K562 (cell line): Measurements from ENCODE around the gene LEPR. TPM values are rescaled to one million over a fixed set of nuclear protein-coding genes. Genes with fewer than 3 reads are reported as not detected.

Experiments
- KAT2B ChIP-seq: IDR thresholded peaks from one replicate; pipeline ENCODE4 v1.6.1; 2012; ENCODE audit warnings: low read depth, mild to moderate bottlenecking, control low read depth, inconsistent platforms, low read length, moderate library complexity
- MED1 ChIP-seq: sonication (generic); formaldehyde crosslinking; IDR thresholded peaks from 2 replicates; pipeline ENCODE4 v1.8.1; 2023; ENCODE audit warnings: missing genetic modification reagents, borderline replicate concordance
- PTRF ChIP-seq: fragments of 450-650 bp; IDR thresholded peaks from 2 replicates; pipeline ENCODE4 v1.6.1; 2016; ENCODE audit warnings: mild to moderate bottlenecking, missing genetic modification characterization, missing compliant biosample characterization
- polyA plus RNA-seq, 8 experiments: library from polyadenylated mRNA; depleted of rRNA in 4 of 8; stranded (reverse) in 5 of 8; unstranded in 3 of 8; fragments of >200 nt; fragmentation: Nextera tagmentation in 2 of 8; fragmentation: Illumina TruSeq in 1 of 8; extraction: Ambion mirVana in 2 of 8; extraction: Trizol in 1 of 8; gene quantifications; 2 replicates each; pipeline versions ENCODE4 v1.2.1 to v1.2.3, GENCODE V29; 2011 to 2014; ENCODE audit warnings: inconsistent platforms in 1 of 8, missing spikeins in 1 of 8
- total RNA-seq, 7 experiments: library from RNA; depleted of rRNA in 6 of 7; stranded (reverse); fragments of >200 nt in 6 of 7; fragmentation: Illumina TruSeq in 2 of 7; extraction: Trizol in 2 of 7; gene quantifications; 2 replicates each; pipeline versions ENCODE4 v1.2.1 to v1.2.3, GENCODE V29; 2011 to 2021; ENCODE audit warnings: low replicate concordance in 1 of 7
- TF ChIP-seq, protein P1 (sequence below): fragments of 450-650 bp; formaldehyde crosslinking; IDR thresholded peaks from 2 replicates; pipeline ENCODE4 v1.4.0; 2020; ENCODE audit warnings: mild to moderate bottlenecking, moderate library complexity
- TF ChIP-seq, protein P2 (sequence below): fragments of 450-650 bp; IDR thresholded peaks from one replicate; pipeline ENCODE4 v1.6.1; 2018; ENCODE audit warnings: mild to moderate bottlenecking, moderate library complexity; ENCODE audit not compliant: partially characterized antibody
- TF ChIP-seq, protein P3 (sequence below), 2 experiments: IDR thresholded peaks; 2 replicates each; pipeline ENCODE4 v1.6.1; 2012; ENCODE audit warnings: improper control_type of control experiment in 2 of 2, low read depth in 2 of 2, low read length in 2 of 2, borderline replicate concordance in 1 of 2

The LEPR gene
- total and polyA plus RNA-seq, 9 of the 15 experiments (the other 6 are each of a cell fraction or from before 2014, with no cell fraction given), result 12.2 to 111 (median 43.1) TPM

DNA sequence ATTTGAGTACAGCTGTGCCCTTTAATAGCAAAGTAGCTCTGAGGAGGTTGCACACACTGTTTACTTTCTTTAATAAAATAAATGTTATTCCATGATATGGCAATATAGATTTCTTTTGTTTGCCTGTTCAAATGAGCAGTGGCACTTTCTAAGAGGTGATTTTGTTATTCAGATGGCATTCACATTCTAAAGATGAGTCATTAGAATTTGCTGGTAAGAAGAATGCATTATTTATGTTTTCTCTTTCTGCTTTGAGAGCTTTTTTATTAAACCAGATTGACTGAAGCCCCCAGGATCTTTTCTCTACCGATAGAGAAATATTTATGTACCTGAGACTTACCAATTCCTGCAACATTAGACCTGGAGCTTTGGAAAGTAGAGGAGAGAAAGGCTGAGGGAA is 11.2 kb upstream of the LEPR start (continued):
- TF ChIP-seq, protein P1, sequence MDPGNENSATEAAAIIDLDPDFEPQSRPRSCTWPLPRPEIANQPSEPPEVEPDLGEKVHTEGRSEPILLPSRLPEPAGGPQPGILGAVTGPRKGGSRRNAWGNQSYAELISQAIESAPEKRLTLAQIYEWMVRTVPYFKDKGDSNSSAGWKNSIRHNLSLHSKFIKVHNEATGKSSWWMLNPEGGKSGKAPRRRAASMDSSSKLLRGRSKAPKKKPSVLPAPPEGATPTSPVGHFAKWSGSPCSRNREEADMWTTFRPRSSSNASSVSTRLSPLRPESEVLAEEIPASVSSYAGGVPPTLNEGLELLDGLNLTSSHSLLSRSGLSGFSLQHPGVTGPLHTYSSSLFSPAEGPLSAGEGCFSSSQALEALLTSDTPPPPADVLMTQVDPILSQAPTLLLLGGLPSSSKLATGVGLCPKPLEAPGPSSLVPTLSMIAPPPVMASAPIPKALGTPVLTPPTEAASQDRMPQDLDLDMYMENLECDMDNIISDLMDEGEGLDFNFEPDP, result no peak
- TF ChIP-seq KAT2B, result no peak
- TF ChIP-seq MED1 (CRISPR knock-in tag), result no peak
- TF ChIP-seq, protein P2, sequence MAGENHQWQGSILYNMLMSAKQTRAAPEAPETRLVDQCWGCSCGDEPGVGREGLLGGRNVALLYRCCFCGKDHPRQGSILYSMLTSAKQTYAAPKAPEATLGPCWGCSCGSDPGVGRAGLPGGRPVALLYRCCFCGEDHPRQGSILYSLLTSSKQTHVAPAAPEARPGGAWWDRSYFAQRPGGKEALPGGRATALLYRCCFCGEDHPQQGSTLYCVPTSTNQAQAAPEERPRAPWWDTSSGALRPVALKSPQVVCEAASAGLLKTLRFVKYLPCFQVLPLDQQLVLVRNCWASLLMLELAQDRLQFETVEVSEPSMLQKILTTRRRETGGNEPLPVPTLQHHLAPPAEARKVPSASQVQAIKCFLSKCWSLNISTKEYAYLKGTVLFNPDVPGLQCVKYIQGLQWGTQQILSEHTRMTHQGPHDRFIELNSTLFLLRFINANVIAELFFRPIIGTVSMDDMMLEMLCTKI, result no peak
- TF ChIP-seq, protein P3, sequence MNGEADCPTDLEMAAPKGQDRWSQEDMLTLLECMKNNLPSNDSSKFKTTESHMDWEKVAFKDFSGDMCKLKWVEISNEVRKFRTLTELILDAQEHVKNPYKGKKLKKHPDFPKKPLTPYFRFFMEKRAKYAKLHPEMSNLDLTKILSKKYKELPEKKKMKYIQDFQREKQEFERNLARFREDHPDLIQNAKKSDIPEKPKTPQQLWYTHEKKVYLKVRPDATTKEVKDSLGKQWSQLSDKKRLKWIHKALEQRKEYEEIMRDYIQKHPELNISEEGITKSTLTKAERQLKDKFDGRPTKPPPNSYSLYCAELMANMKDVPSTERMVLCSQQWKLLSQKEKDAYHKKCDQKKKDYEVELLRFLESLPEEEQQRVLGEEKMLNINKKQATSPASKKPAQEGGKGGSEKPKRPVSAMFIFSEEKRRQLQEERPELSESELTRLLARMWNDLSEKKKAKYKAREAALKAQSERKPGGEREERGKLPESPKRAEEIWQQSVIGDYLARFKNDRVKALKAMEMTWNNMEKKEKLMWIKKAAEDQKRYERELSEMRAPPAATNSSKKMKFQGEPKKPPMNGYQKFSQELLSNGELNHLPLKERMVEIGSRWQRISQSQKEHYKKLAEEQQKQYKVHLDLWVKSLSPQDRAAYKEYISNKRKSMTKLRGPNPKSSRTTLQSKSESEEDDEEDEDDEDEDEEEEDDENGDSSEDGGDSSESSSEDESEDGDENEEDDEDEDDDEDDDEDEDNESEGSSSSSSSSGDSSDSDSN (IDR thresholded peaks at IDR 0.05; ENCODE audit: borderline replicate concordance in 1 of 2, low read depth in 2 of 2, low read length in 2 of 2), result no peak
- TF ChIP-seq PTRF (tag), result no peak
- TF ChIP-seq, all 486 proteins: peak for 0
